ENCODE results near the gene COL20A1. TPM values are rescaled to one million over a fixed set of nuclear protein-coding genes. Genes with fewer than 3 reads are reported as not detected.
"Not testable (repeated sequence)": the region's sequence is repeated elsewhere in the genome, so short reads cannot be mapped to it uniquely, and the experiment has no call there.

Gene COL20A1
- total RNA-seq, 1 experiment from 2014 or later, result not detected

GRCh38 chr20:63372971-63373885 is 80.2 kb downstream of the COL20A1 start:
- no peak for DNase-seq (ENCODE audit: low spot score)

GRCh38 chr20:63373996-63374395 is 81.0 kb downstream of the COL20A1 start:
- no peak for DNase-seq (ENCODE audit: low spot score)

GRCh38 chr20:63374504-63374903 is 81.5 kb downstream of the COL20A1 start:
- DNase-seq (ENCODE audit: low spot score), result no peak

- no peak for DNase-seq (ENCODE audit: low spot score)
These were observed 82.5 kb downstream of the COL20A1 start for GRCh38 chr20:63375438-63375837.

- no peak for DNase-seq (ENCODE audit: low spot score)
These were observed 83.6 kb downstream of the COL20A1 start for GRCh38 chr20:63376283-63377250.

DNA sequence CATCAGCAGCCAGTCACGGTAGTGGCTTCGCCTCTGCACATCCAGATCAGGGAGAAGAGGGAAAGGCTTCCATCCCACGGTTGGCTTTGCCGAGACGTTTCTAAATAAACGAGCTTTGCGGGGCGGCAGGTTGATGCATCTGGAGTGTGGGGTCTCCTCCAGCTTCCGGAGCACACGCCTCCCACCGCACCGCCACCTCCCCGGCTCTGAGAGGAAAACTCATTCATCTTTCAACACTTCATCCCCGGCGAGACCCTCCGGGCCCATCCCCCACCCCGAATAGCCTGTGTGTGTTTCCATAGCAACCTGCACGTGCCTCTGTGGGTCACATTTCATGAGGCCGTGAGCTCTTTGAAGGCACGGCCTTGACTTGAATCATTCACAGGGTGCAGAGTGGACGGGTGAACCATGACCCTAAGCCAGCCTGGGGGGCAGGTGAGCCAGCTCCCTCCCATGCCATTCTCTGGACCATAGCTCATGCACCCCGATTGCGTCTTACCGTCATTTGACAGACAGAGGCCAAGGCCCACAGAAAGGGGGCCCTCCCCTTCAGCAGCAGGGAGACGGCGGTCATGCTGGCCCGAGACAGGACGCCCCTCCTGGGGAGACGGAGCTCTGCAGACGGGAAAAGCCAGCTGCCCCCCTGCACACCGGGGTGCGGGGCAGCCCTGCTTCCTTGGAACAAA is 84.4 kb downstream of the COL20A1 start:
- no peak for DNase-seq (ENCODE audit: low spot score)

DNA sequence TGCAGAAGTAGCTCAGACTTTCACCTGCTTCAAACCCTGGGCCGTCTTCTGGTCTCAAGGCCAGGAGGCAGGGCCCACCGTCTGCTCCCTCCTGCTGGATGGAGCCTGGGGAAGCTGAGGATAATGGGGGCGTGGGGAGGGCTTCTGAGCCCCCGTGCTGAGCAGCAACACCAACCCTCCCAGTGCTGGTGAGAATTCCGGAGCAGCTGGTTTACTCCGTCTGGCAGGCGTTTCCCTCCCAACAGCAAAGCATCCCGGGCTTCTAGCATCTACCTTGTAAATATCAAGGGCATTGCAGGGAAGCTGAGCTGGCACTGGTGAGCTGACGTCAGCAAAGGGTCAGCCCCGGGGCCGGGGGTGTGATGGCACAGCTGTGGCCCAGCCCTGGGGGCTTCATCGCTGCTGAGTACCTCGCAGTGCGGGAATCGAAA is 85.0 kb downstream of the COL20A1 start:
- DNase-seq (ENCODE audit: low spot score), result no peak

GRCh38 chr20:63378626-63379025 is 85.6 kb downstream of the COL20A1 start:
- DNase-seq (ENCODE audit: low spot score), result no peak

GRCh38 chr20:63379296-63379695 is 86.3 kb downstream of the COL20A1 start:
- DNase-seq (ENCODE audit: low spot score), result no peak

DNA sequence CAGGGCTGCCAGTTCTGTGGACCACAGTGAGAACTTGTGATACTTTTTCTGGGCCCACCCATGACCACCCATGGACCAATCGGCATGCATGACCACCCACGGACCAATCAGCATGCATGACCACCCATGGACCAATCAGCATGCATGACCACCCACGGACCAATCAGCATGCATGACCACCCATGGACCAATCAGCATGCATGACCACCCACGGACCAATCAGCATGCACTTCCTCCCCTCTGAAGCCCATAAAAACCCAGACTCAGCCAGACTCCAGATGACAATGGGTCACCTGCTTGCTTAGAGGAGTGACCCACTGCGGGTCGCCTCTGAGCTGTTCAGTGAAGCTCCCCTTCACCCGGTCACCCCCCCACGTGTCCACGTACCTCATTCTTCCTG is 86.9 kb downstream of the COL20A1 start:
- DNase-seq (ENCODE audit: low spot score), result not testable (repeated sequence)

GRCh38 chr20:63380346-63380870 is 87.4 kb downstream of the COL20A1 start:
- DNase-seq (ENCODE audit: low spot score), result no peak

GRCh38 chr20:63381781-63382431 is 88.9 kb downstream of the COL20A1 start:
- no peak for DNase-seq (ENCODE audit: low spot score)

- DNase-seq (ENCODE audit: low spot score), result no peak
These were observed 89.7 kb downstream of the COL20A1 start for GRCh38 chr20:63382551-63383300.

DNA sequence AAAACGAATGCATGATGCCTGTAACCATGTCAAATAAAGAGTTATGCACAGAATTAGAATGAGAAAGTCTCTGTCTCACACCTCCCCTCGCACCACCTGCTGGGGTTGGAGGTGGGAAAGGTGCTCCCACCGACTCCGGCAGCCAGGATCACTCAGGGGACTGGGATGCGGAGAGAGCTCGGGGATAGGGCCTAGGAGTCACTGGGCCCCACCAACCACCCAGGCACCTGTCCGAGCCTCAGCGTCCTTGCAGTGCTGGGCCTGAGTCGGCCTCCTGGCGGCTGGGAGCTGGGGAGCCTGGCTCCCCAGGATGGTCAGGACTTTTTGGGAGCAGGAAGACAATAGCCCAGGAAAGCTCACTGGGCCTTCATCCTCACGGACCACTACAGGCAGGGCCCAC is 90.6 kb downstream of the COL20A1 start:
- no peak for DNase-seq (ENCODE audit: low spot score)

DNA sequence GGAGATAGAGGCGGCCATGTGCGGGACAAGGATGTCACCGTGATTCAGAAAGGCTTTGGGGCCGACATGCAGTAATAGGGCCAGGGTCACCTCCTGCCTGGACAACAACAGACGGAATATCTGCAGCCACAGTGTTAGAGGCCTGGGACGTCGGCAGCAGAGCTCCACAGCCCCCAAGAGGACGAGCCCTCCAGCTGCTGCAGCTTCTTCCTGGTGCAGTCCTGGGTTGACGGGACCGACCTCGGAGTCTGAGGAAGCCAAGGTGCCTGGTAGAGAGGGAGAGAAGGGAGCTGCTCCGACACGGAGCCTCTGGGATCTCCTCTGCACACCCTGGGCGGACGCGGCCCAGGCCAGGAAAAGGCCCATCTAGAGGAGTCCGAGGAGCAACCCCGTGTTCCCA is 91.3 kb downstream of the COL20A1 start:
- no peak for DNase-seq (ENCODE audit: low spot score)

Other genes with a start within 250 kb of the COL20A1 start
- 21.7 and 27.0 TPM in 2 replicates for gene YTHDF1, start 77.1 kb upstream of the COL20A1 start, total RNA-seq (2014; rRNA removed; shearing (Covaris generic))
- 0.19 TPM in 1 of 2 replicates, not detected in the other for gene BIRC7, start 57.3 kb upstream of the COL20A1 start, total RNA-seq (2014; rRNA removed; shearing (Covaris generic))
- not detected in 2 replicates for gene NKAIN4, start 38.7 kb upstream of the COL20A1 start, total RNA-seq (2014; rRNA removed; shearing (Covaris generic))
- gene ARFGAP1, start 20.4 kb upstream of the COL20A1 start, total RNA-seq (2014; rRNA removed; shearing (Covaris generic)), result 64.4 and 65.8 TPM in 2 replicates
- 0.03 and 0.07 TPM in 2 replicates for gene CHRNA4, start 68.2 kb downstream of the COL20A1 start, total RNA-seq (2014; rRNA removed; shearing (Covaris generic))
- gene KCNQ2, start 179.5 kb downstream of the COL20A1 start, total RNA-seq (2014; rRNA removed; shearing (Covaris generic)), result 0.31 and 0.36 TPM in 2 replicates
- 88.1 and 91.0 TPM in 2 replicates for gene EEF1A2, start 205.9 kb downstream of the COL20A1 start, total RNA-seq (2014; rRNA removed; shearing (Covaris generic))
- 67.4 and 70.6 TPM in 2 replicates for gene PPDPF, start 227.6 kb downstream of the COL20A1 start, total RNA-seq (2014; rRNA removed; shearing (Covaris generic))
- 2.0 and 2.4 TPM in 2 replicates for gene PTK6, start 244.2 kb downstream of the COL20A1 start, total RNA-seq (2014; rRNA removed; shearing (Covaris generic))

Measured in A172 (cell line).